Endothelial cell of umbilical vein (primary cell): ENCODE data around the gene KMT2C. TPM values are rescaled to one million over a fixed set of nuclear protein-coding genes. Genes with fewer than 3 reads are reported as not detected.

Experiments used
- BruUV-seq: library from RNA; stranded (reverse); fragments of 400-500 nt; replicated peaks from 2 replicates; lab custom pipeline; 2021; lab: Mats Ljungman, UMichigan
- CTCF ChIA-PET: fragments of 300-600, 350-600 bp; sonication (Branson Sonifier 250); formaldehyde crosslinking; loops from one replicate; lab custom pipeline; 2021; ENCODE audit warnings: antibody characterized with exemption, inconsistent platforms; lab: Charles Lee
- POLR2A ChIA-PET: fragments of 300-600, 350-600 bp; sonication (Branson Sonifier 250); formaldehyde crosslinking; loops from one replicate; lab custom pipeline; 2021; ENCODE audit warnings: antibody characterized with exemption, inconsistent platforms; lab: Charles Lee
- DNase-seq: peaks from one replicate; pipeline ENCODE4 v3.0.0-alpha.2; 2011; ENCODE audit warnings: low read depth, low spot score
- FAIRE-seq: peaks from 2 replicates; lab custom pipeline; 2011; peaks lifted over from hg19 to GRCh38; lab: Jason Lieb, UNC
- H2AFZ ChIP-seq: 2 replicates; pipeline ENCODE4 v1.6.0; 2012; ENCODE audit warnings: low read depth, low read length, control low read depth, inconsistent platforms
- H3K27ac ChIP-seq: 2 replicates; pipeline ENCODE4 v1.5.1; 2011; ENCODE audit warnings: low read depth, mild to moderate bottlenecking, control low read depth, low read length, moderate library complexity; ENCODE audit not compliant: insufficient read depth
- H3K27me3 ChIP-seq, 2 experiments: 2 replicates each; pipeline versions ENCODE4 v1.6.0 to v1.6.1; 2011; ENCODE audit warnings: low read length in 2 of 2, mixed read lengths in 1 of 2; ENCODE audit not compliant: control insufficient read depth in 2 of 2, insufficient read depth in 2 of 2
- H3K36me3 ChIP-seq, 2 experiments: 2 replicates in 1 of 2; 3 replicates in 1 of 2; pipeline ENCODE4 v1.5.1; 2011; ENCODE audit warnings: low read length in 2 of 2, mild to moderate bottlenecking in 1 of 2, moderate library complexity in 1 of 2; ENCODE audit not compliant: control insufficient read depth in 2 of 2, insufficient read depth in 2 of 2; ENCODE audit errors: extremely low read depth in 1 of 2
- H3K4me1 ChIP-seq: 3 replicates; pipeline ENCODE4 v1.5.1; 2011; ENCODE audit warnings: mild to moderate bottlenecking, low read length; ENCODE audit not compliant: control insufficient read depth, insufficient read depth; ENCODE audit errors: extremely low read depth
- H3K4me2 ChIP-seq: 2 replicates; pipeline ENCODE4 v1.6.1; 2011; ENCODE audit warnings: low read length, control low read depth, mixed read lengths; ENCODE audit not compliant: insufficient read depth
- H3K4me3 ChIP-seq, 3 experiments: fragments of 200-600 bp in 1 of 3; sonication (generic), shearing (Covaris generic) in 1 of 3; replicated peaks in 1 of 3; 2 replicates each; pipeline ENCODE4 v1.5.1; 2011 to 2016; ENCODE audit warnings: control low read depth in 3 of 3, low read length in 3 of 3, mild to moderate bottlenecking in 2 of 3, inconsistent platforms in 1 of 3, low read depth in 1 of 3, moderate library complexity in 1 of 3; ENCODE audit not compliant: insufficient read depth in 1 of 3
- H3K79me2 ChIP-seq: 2 replicates; pipeline ENCODE4 v1.6.0; 2012; ENCODE audit warnings: low read length, inconsistent platforms; ENCODE audit not compliant: control insufficient read depth, insufficient read depth
- H3K9ac ChIP-seq: replicated peaks from 2 replicates; pipeline ENCODE3; 2011; ENCODE audit warnings: low read length, control low read depth; ENCODE audit not compliant: insufficient read depth; ENCODE audit errors: extremely low read depth
- H3K9me1 ChIP-seq: replicated peaks from 3 replicates; pipeline ENCODE4 v1.6.0; 2011; ENCODE audit warnings: mild to moderate bottlenecking, low read length; ENCODE audit not compliant: control insufficient read depth, insufficient read depth; ENCODE audit errors: extremely low read depth
- H3K9me3 ChIP-seq: replicated peaks from 2 replicates; pipeline ENCODE4 v1.5.1; 2012; ENCODE audit warnings: low read length, inconsistent platforms; ENCODE audit not compliant: control insufficient read depth, insufficient read depth
- H4K20me1 ChIP-seq: replicated peaks from 2 replicates; pipeline ENCODE3; 2011; ENCODE audit warnings: mild to moderate bottlenecking, low read length; ENCODE audit not compliant: control insufficient read depth, insufficient read depth; ENCODE audit errors: extremely low read depth
- EZH2 ChIP-seq: IDR thresholded peaks from 2 replicates; pipeline ENCODE4 v1.6.1; 2012; ENCODE audit warnings: borderline replicate concordance, low read depth, mild to moderate bottlenecking, moderate library complexity, low read length, inconsistent platforms; ENCODE audit not compliant: severe bottlenecking
- FOS ChIP-seq: IDR thresholded peaks from 2 replicates; pipeline ENCODE4 v1.6.1; 2011; ENCODE audit warnings: mild to moderate bottlenecking, low read length, moderate library complexity, borderline replicate concordance; ENCODE audit not compliant: insufficient read depth
- GATA2 ChIP-seq: IDR thresholded peaks from 2 replicates; pipeline ENCODE4 v1.7.0; 2011; ENCODE audit warnings: low read depth, mild to moderate bottlenecking, moderate library complexity, mixed read lengths, low read length; ENCODE audit not compliant: insufficient read length, insufficient read depth
- JUN ChIP-seq: IDR thresholded peaks from 2 replicates; pipeline ENCODE4 v1.6.1; 2011; ENCODE audit warnings: borderline replicate concordance, low read depth; ENCODE audit not compliant: insufficient read length, insufficient read depth
- MYC ChIP-seq: IDR thresholded peaks from one replicate; pipeline ENCODE4 v1.6.1; 2011; ENCODE audit warnings: mild to moderate bottlenecking, low read depth, low read length
- POLR2A ChIP-seq: IDR thresholded peaks from 2 replicates; pipeline ENCODE4 v1.6.1; 2012; ENCODE audit warnings: low read depth, mild to moderate bottlenecking, control low read depth, low read length
- POLR2AphosphoS5 ChIP-seq: IDR thresholded peaks from 2 replicates; pipeline ENCODE4 v1.6.1; 2012; ENCODE audit warnings: low read depth, mild to moderate bottlenecking, control low read depth, low read length, moderate library complexity; ENCODE audit not compliant: insufficient read depth
- dilution Hi-C: fragments of 300-500 bp; cut with MboI; formaldehyde crosslinking; loops from one replicate; pipeline ENCODE4 v1.15.0; 2019; ENCODE audit warnings: low sequenced_read_pairs; ENCODE audit not compliant: extremely low pct_ligation_motif_present
- intact Hi-C: fragments of 100-400 bp; cut with micrococcal nuclease; formaldehyde crosslinking; loops from one replicate; pipeline ENCODE4 v1.10.0; 2022
- polyA plus RNA-seq, 4 experiments: library from polyadenylated mRNA; depleted of rRNA in 3 of 4; stranded (reverse) in 3 of 4; unstranded in 1 of 4; fragments of >200 nt; gene quantifications; 2 replicates each; pipeline versions ENCODE4 v1.2.1 to v1.2.3, GENCODE V29; 2011 to 2012; ENCODE audit warnings: missing spikeins in 1 of 4
- total RNA-seq: library from RNA; stranded (reverse); gene quantifications from 2 replicates; pipeline ENCODE4 v1.2.3, GENCODE V29; 2021
- TF ChIP-seq, protein P1 (sequence below), 2 donors: IDR thresholded peaks; 1 replicate in 1 of 2; 2 replicates in 1 of 2; pipeline ENCODE4 v1.5.1; 2011; ENCODE audit warnings: low read length in 2 of 2, mild to moderate bottlenecking in 2 of 2, moderate library complexity in 2 of 2, control low read depth in 1 of 2, inconsistent platforms in 1 of 2, low read depth in 1 of 2; ENCODE audit not compliant: insufficient read depth in 1 of 2; ENCODE audit errors: extremely low read depth in 1 of 2
- TF ChIP-seq, protein P2 (sequence below): IDR thresholded peaks from 2 replicates; pipeline ENCODE4 v1.6.1; 2011; ENCODE audit not compliant: insufficient read depth, insufficient read length

The KMT2C gene
- total and polyA plus RNA-seq, 2 donors (not counting 3 experiments of a cell fraction or from before 2014, with no cell fraction given) = 8.0 to 53.7 TPM

DNA sequence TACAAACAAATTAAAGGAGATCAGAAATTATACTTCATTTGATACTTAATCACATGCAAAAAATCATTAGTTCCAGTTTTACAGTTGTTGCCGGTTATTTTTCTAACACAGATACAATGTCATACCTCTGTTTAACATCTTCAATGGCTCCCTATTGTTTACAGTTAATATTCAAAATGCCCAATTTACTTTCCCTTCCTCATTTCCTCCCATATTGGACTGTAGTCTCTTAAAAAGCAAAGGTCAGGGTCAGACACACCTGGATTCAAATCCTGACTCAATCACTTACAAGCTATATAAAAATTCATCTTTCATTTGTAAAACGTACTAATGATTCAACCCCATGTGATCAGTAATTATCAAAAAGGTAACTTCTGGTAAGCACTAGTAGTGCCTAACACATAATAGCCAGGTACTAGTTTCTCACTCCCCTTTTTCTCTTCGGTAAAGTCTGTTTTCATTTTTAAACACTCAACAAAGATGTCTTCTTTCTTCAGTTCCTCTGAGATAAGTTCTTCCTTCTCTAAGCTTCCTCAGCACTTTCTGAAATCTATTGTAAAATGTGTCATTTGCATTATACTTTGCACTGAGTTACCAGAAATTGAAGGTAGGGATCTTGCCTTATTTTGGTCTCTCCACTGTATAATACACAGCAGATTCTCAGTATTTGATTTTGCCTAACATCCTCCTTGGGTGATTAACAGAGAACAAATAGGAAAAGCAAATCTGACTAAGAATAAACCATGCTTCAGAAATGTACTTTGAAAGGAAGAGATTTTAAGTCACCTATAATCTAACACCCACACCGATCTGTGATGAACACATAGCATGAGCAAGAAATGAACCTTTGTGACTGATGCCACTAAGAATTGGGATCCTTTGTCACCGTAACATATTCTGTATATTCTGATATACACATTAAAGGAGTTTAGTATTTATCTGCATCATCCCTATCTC lies 16.1 kb downstream of the KMT2C start:
- dilution Hi-C loops (no loop called here), intact Hi-C loops (no loop called here)
- ChIA-PET POLR2A (no interaction called here), CTCF (no interaction called here)
- no peaks in the 10 kb centered on the region for H3K27me3 ChIP-seq
- no TSS peak for BruUV-seq
- no peak overlapping the region for H2AFZ ChIP-seq
- no peaks in the 10 kb centered on the region for H3K9me3 ChIP-seq
- TF ChIP-seq POLR2AphosphoS5 (no peak), POLR2A (no peak), FOS (no peak), MYC (no peak), JUN (no peak), EZH2 (no peak), GATA2 (no peak)
- TF ChIP-seq, protein P1, sequence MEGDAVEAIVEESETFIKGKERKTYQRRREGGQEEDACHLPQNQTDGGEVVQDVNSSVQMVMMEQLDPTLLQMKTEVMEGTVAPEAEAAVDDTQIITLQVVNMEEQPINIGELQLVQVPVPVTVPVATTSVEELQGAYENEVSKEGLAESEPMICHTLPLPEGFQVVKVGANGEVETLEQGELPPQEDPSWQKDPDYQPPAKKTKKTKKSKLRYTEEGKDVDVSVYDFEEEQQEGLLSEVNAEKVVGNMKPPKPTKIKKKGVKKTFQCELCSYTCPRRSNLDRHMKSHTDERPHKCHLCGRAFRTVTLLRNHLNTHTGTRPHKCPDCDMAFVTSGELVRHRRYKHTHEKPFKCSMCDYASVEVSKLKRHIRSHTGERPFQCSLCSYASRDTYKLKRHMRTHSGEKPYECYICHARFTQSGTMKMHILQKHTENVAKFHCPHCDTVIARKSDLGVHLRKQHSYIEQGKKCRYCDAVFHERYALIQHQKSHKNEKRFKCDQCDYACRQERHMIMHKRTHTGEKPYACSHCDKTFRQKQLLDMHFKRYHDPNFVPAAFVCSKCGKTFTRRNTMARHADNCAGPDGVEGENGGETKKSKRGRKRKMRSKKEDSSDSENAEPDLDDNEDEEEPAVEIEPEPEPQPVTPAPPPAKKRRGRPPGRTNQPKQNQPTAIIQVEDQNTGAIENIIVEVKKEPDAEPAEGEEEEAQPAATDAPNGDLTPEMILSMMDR (IDR thresholded peaks at IDR 0.05; ENCODE audit: extremely low read depth in 1 of 2, insufficient read depth in 1 of 2, low read depth in 1 of 2, low read length in 2 of 2) = no peak
- TF ChIP-seq, protein P2, sequence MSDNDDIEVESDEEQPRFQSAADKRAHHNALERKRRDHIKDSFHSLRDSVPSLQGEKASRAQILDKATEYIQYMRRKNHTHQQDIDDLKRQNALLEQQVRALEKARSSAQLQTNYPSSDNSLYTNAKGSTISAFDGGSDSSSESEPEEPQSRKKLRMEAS = no peak
- no peak for DNase-seq
- no peaks in the 10 kb centered on the region for H4K20me1 ChIP-seq
- no peaks in the 10 kb centered on the region for H3K9me1 ChIP-seq
- H3K27ac ChIP-seq = no peak overlapping the region
- no peak overlapping the region for H3K4me3 ChIP-seq
- no peak overlapping the region for H3K4me2 ChIP-seq
- no peaks in the 10 kb centered on the region for H3K36me3 ChIP-seq
- no peak for FAIRE-seq
- H3K4me1 ChIP-seq = no peaks in the 10 kb centered on the region
- H3K9ac ChIP-seq = no peak overlapping the region
- H3K79me2 ChIP-seq = peaks cover 92% of the 10 kb centered on the region
